B cell (primary cell): Measurements from ENCODE around the gene HSP90AB1.

Experiments used
- EZH2 ChIP-seq: IDR thresholded peaks from 2 replicates; pipeline ENCODE4 v1.6.1; 2012; ENCODE audit warnings: borderline replicate concordance, low read depth, mild to moderate bottlenecking, moderate library complexity, low read length; ENCODE audit not compliant: insufficient read depth, poor library complexity, severe bottlenecking
- TF ChIP-seq, protein P1 (sequence below): fragments of 200-600 bp; IDR thresholded peaks from one replicate; pipeline ENCODE4 v1.8.0; 2022; ENCODE audit warnings: antibody characterized with exemption, mild to moderate bottlenecking

DNA sequence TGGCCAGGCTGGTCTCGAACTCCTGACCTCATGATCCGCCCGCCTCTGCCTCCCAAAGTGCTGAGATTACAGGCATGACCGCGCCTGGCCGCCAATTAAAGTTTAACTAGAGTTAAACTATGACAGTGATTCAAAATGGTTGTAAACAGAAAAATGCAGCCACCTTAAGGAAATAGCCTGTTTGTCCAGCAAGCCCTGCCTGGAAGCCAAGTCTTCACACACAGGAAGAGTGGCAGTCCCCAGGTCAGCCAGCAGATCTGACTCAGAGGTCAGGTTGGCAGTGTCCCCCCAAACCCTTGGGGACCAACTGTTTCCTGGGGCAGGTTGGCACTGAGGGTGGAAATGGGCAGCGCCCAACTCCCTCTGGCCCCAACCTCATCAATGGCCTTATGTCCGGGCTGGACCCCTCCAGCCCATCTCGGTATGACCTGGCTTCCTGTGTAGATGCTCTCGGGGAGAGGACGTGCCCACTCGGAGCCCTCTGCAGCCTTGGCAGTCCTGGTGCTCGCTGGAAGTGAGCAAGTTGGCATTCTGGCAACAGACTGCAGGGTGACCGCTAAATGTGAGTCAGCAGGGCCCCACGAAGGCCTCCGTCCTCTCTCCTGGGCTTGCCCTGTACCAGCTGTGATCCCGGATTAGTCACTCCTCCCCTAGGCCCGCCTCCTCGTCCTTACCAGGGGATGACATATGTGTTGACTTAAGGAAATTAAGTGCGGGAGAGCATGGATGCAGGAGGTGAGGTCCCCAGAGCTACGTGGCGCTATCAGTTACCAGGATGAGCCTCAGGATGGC, 9.7 kb upstream of the HSP90AB1 start:
- TF ChIP-seq, protein P1, sequence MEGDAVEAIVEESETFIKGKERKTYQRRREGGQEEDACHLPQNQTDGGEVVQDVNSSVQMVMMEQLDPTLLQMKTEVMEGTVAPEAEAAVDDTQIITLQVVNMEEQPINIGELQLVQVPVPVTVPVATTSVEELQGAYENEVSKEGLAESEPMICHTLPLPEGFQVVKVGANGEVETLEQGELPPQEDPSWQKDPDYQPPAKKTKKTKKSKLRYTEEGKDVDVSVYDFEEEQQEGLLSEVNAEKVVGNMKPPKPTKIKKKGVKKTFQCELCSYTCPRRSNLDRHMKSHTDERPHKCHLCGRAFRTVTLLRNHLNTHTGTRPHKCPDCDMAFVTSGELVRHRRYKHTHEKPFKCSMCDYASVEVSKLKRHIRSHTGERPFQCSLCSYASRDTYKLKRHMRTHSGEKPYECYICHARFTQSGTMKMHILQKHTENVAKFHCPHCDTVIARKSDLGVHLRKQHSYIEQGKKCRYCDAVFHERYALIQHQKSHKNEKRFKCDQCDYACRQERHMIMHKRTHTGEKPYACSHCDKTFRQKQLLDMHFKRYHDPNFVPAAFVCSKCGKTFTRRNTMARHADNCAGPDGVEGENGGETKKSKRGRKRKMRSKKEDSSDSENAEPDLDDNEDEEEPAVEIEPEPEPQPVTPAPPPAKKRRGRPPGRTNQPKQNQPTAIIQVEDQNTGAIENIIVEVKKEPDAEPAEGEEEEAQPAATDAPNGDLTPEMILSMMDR: no peak
- TF ChIP-seq EZH2: no peak
